NOMO-1 (cell line): ENCODE results near the gene DDI1.
A peak's percentile ranks its signal among the peaks of the same experiment; 100 is the strongest.

Experiments used
- DNase-seq, 2 experiments: peaks; one replicate each; lab custom pipeline; 2025; ENCODE audit not compliant: unreplicated experiment in 2 of 2; lab: John Stamatoyannopoulos, UW

The DDI1 gene

GRCh38 chr11:104036588-104036987 is at the start of gene DDI1:
Gene DDI1, plus strand, starts transcription at chr11:104036640. Its CDS starts 183 bp downstream, at chr11:104036823.
- DNase-seq = no peak

- DNase-seq = no peak
Observed at GRCh38 chr11:103987629-103988594, 48.5 kb upstream of the DDI1 start.

- DNase-seq = no peak
Observed at GRCh38 chr11:103988595-103988969, 47.9 kb upstream of the DDI1 start.

- DNase-seq = no peak
Observed at GRCh38 chr11:103993507-103993906, 42.9 kb upstream of the DDI1 start.

- DNase-seq = no peak
Observed at GRCh38 chr11:103994094-103994493, 42.3 kb upstream of the DDI1 start.

GRCh38 chr11:103994518-103994917 is 41.9 kb upstream of the DDI1 start:
- no peak for DNase-seq

GRCh38 chr11:103995896-103996295 is 40.5 kb upstream of the DDI1 start:
- DNase-seq = no peak

GRCh38 chr11:103997082-103997481 is 39.4 kb upstream of the DDI1 start:
- DNase-seq = no peak

GRCh38 chr11:103998826-103999508 is 37.5 kb upstream of the DDI1 start:
- no peak for DNase-seq

- no peak for DNase-seq
Observed at GRCh38 chr11:104000798-104001197, 35.6 kb upstream of the DDI1 start.

- DNase-seq = no peak
Observed at GRCh38 chr11:104001561-104002056, 34.8 kb upstream of the DDI1 start.

GRCh38 chr11:104003491-104003890 is 32.9 kb upstream of the DDI1 start:
- no peak for DNase-seq

- DNase-seq = peak in 1 of 2 experiments; percentile 18
Observed at GRCh38 chr11:104005234-104005855, 31.1 kb upstream of the DDI1 start.

- no peak for DNase-seq
Observed at GRCh38 chr11:104009744-104010143, 26.7 kb upstream of the DDI1 start.

- DNase-seq = no peak
Observed at GRCh38 chr11:104011044-104011443, 25.4 kb upstream of the DDI1 start.

- no peak for DNase-seq
Observed at GRCh38 chr11:104015649-104016415, 20.6 kb upstream of the DDI1 start.

- no peak for DNase-seq
Observed at GRCh38 chr11:104024572-104024971, 11.9 kb upstream of the DDI1 start.

GRCh38 chr11:104028476-104029263 is 7.8 kb upstream of the DDI1 start:
- DNase-seq = no peak

- DNase-seq = no peak
Observed at GRCh38 chr11:104033134-104033533, 3.3 kb upstream of the DDI1 start.

GRCh38 chr11:104033561-104033960 is 2.9 kb upstream of the DDI1 start:
- no peak for DNase-seq
